Epidermal melanocyte (primary cell): ENCODE measurements around the gene NMNAT1.
"Not testable (repeated sequence)": the region's sequence is repeated elsewhere in the genome, so short reads cannot be mapped to it uniquely, and the experiment has no call there.

ENCODE experiments used
- DNase-seq: peaks from one replicate; pipeline ENCODE4 v3.0.0; 2011; ENCODE audit warnings: low spot score; ENCODE audit not compliant: insufficient read length

The NMNAT1 gene

DNA sequence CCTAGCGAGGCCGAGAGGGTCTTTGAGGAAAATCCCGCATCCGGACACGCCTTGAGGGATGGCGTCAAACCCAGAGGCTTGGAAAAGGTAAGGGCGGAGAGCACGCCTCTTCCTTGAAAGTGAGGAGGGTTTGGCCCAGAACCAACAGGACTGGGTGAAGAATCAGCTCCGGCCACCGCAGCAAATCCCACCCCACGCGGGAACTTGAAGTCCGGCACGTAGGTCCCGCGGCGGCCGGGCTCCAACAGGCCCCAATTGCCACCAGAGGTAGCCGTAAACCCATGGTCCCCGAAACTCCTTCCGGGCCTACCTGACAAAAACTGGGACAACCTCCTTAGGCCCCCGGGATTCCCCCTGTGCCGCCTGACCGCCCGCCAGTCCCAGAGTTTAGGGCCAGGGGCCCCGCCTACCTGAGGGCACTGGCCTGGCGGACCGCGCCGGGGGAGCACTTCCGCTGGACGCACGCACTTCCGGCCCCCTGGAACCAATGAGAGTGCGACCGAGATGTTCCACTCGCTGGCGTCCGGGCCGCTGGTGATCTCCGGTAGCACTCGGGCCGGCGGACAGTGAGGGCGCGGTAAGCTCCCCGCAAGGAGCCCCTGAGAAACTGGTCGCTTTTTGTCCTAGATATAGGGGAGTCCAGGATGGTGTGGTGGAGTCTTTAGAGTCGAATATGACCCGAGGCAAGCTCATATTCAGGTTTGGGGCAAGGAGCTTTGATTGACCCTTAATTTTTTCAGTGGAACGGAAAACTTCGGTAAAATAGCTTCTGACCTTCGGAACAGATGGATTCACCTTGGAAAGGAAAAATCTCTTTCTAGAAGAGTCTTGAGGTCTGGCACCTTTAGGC is at the start of gene NMNAT1, which contains the start of gene LZIC:
NMNAT1 (plus strand) TSS at position 537 of the 850 bp plus-strand sequence. CDS start 28,599 bp downstream, outside the sequence.
LZIC (minus strand) TSS at position 453 of the 850 bp plus-strand sequence. CDS start 6,772 bp downstream, outside the sequence.
- peak; percentile 92 for DNase-seq

DNA sequence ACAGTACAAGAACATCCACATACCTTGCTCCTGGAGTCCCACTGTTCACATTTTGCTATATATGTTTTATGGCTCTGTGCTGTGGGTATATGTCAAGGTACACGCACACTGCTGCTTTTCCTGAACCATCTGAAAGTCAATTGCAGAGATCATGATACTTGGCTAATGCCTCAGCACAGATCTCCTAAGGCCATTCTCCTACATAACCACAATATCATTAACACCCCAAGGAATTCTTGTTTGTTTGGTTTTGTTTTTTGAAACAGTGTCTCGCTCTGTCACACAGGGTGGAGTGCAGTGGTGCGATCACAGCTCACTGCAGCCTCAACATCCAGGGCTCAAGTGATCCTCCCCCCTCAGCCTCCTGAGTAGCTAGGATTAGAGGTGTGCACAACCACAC is 49.2 kb upstream of the NMNAT1 start:
- DNase-seq = no peak

DNA sequence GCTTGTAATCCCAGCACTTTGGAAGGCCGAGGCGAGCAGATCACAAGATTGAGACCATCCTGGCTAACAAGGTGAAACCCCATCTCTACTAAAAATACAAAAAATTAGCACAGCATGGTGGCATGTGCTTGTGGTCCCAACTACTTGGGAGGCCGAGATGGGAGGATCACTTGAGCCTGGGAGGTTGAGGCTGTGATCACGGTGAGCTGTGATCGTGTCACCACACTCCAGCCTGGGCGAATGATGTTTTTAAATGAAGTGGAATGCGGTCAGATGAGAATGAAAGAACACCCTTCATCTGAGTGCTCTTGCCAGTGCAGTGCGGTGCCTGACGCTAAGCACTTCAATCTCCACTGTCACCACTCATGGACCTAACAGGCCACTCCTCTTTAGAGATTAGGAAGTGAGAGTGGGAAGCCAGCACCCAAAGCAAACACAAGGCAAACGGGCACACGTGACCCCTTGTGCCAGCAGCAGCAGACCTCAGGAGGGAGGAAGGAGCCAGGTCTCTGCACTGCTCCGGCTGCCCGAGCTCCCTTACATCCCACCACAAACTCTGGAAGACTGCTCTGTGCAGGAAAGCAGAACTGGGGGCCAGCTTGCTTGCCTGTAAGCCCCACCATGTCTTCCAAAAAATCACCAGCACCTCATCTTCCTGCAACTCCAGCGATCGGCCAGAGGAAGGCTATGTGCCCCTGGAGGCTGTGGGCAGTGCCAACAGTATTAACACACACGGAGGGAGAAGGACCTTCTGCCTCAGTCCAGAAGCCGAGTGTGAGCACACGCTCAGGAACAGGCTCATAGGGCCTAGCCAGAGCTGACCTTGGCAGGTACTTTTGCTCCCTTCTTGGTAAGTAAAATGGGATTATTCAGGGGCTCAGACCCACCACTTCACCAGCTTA is 42.9 kb upstream of the NMNAT1 start:
- no peak for DNase-seq

DNA sequence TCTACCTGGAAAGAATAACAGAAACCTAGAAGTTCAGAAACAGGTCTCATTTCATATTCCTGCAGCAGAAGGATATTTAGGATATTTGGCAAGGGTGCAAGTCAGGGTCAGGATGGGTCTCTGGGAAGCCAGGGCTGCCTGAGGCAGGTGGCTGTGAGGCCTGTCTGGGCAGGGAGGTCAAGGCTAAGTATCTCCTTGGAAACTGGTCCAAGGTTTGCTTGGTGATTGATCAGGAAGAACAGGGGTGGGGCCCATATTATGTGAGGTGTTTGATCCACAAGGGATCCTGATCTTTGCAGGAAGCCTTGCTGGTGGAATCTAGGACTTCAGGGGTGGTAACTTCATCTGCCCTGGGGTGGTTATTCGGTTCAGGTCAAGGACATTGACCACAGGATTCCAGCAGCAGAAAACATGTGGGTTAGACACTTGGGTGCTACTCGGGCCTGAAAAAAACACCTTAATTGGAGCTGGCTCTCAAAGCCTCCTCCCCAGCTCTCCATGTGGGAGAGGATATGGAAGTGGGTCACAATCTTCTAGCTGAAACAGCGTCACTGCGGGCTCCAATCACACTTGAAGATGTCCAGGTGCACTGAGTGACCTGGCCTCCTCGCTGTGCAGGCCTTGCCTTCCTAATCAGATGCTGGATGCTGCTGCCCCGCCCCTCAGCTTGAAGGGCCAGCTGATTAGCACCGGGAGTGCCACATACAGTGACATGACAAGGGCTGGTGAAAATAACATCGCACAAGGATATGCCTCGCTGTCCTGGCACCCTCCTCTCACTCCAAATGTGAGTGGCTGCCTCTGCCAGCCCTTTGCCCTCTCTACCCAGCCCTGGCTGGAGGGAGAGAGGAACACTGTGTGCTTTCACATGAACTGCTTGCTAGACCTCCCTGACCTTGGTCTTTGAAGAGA is 41.9 kb upstream of the NMNAT1 start:
- no peak for DNase-seq

DNA sequence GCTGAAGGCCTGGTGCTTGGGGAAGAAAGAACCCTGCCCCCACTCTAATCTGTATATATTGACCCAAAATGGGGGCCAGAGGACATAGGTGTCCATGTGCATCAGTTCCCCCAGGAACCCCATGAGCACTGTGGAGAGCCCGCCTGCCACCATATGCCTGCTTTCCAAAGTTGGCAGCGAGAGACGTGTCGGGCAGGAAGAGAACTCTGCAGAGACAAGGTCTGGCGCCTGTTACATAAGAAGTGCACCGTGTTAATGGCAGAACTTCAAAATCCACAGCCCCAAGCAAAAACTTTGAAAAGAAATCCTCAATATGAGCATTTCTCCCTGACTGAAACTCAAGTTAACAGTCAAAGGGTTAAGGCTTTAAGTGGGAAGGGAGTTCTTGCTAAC is 41.2 kb upstream of the NMNAT1 start:
- DNase-seq = no peak

DNA sequence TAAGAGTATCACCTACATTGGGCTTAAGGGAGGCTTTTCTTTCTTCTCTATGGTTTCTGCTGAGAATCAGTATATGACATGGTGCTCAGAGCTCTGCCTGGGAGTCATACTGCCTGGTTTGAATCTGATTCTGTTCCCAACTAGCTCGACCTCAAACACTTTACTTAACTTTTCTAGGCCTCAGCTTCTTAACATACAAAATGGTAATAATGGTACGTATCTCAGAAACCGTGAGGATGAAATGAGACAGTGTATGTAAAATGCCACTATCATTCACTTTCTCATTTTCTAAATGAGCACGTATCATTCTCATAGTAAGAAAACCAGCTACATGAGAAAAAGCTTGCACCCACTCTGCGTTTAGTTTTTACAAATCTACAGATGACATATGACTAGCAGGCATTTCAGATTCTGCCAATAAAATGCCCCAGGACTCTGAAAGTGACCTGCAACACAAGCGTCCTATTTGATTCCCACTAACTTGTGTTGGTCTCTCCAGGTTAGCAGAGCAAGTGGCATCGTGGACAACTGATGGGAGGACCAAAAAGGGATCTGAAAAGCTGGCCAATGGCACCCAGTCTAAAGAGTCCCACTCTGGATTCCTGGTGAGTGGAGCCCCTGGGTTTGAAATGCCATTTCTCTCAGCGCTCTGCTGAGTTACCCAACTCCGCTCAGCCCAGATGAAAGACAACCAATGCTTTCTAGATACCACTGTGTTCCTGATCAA is 39.3 kb upstream of the NMNAT1 start:
- no peak for DNase-seq

DNA sequence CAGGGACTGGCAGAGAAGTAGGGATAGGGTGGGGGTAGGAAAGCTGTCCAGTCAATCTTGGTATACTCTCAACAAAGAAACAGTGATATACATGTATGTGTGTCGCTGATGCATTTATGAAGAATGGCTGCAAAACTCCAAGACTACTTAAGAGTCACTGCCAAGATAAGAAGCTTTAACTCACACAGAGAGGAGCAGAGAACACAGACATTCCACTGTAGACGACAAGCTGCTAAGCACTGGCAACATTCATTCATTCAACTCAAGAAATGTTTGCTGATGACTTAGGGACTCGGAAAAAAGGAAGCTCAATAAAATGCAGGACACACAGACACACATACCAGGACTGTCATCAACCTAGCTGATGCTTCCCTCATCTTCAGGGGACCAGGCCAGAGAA is 38.7 kb upstream of the NMNAT1 start:
- no peak for DNase-seq

DNA sequence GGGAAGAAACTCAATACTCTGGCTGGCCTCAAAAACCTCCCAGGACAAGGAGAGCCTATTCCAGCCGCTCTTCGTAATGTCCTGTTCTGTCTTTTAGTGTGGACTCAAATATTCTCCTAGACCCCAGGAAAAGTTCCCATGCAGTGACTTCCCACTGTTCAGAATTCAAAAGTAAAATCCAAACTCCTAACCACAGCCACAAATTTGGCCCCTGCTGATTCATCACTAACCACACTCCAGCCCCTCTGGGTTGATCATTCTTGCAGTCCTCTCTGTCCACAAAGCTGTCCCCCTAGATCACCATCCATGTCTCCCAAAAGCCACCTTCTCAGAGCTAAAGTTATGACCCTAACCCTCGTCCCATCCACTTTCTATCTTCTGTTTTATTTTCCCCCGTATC is 38.3 kb upstream of the NMNAT1 start:
- DNase-seq = no peak

DNA sequence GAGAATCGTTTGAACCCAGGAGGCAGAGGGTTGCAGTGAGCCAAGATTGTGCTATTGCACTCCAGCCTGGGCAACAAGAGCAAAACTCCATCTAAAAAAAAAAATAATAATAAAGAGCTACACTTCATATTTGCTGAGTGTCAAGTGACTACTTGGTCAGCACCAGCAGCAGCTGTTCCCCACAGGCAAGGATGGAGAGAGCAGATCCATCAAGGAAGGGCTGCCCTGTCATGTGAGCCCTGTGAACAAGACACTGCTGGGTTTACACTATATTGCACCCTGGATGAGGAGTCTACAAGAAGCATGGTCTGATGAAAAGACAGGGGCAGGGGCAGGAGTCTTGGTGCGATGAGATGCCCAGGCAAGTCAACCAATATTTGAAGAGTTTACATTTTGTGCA is 36.8 kb upstream of the NMNAT1 start:
- no peak for DNase-seq

DNA sequence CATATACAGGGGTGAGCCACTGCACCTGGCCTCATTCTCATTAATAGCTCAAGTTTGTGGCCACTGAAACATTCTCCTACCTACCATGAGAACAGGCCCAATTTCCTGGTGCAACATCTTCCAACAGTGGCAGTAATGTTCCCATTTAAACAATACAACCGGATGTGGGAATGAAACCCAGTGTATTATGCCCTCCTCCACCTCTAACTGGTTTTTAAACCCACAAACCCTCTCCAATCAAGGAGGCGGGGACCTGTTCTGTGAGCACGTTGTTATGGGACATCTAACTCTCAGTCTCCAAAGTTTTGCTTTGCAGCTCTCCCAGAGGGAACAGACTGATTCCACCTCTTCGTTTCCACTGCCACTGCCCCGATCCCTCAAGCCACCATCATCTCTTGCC is 35.8 kb upstream of the NMNAT1 start:
- no peak for DNase-seq

DNA sequence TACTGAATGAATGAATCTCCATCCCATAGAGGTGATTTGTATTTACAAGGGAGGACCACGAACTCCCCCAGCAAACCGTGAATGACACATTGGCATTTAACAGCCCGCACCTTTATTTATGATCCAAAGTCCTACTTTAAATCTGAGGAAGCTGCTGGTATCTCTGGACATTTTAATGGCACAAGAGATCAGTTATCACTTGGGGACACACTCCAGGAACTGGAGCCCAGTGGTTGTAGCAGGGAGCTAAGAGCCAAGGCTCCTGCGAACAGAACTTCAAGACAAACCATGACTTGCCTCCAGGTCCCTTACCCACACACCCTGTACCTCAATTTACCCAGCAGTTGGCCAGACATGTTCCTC is 34.4 kb upstream of the NMNAT1 start:
- no peak for DNase-seq

DNA sequence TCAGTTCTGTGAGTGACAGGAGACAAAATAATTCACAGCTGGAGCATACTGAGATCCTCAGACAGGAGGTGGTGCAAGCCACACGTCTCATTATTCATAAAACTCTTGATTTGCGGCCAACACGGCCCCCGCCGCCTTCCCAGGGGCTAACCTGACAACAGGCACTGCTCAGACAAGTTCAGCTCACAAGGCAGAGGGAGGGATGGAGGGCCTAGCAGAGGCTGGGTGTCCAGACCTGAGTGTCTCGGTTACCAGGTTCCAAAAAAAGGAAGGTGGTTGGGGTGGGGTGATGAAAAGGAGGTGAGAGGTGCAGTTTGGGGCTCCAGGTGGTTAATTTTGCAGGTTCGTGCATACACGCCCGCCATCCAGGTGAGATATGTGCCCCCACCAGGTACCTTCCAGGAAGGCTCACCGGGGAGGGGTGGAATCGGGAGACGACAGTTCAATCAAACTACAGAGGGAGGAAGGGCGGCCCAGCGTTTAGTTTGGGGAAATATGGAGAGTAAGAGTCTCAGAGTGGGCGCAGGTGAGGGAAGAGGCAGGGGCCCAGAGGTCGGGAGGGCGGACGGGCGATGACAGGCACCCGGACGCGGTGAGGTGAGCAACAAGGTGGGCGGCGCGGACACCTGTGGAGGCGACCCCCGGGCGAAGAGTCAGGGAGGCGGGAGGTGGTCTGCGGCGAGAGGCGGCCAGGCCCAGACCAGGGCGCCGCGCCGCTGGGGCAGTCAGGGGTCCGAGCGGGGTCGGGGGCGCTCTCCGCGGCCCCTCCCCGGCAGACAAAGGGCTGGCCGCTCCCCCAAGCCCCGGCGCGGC is 33.8 kb upstream of the NMNAT1 start:
- no peak for DNase-seq

DNA sequence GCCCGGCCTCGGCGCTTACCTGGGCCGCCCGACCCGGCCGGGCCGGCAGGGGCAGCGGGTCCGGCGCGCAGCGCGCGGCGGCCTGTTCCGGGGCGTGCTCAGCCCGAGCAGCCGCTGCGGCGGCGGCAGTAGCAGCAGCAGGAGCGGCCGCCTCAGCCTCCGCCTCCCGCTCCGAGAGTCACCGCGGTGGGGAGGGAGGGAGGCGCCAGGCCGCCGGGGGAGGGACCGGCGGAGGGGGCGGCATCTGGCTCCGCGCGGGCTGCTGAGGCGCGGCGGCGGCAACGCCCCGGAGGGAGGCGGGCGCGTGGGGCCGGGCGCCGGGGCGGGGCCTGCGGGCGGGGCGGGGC is 33.2 kb upstream of the NMNAT1 start, which contains the start of gene CTNNBIP1:
CTNNBIP1 (minus strand) TSS at position 194 of the 347 bp plus-strand sequence. CDS start 38,205 bp downstream, outside the sequence.
- DNase-seq = no peak

DNA sequence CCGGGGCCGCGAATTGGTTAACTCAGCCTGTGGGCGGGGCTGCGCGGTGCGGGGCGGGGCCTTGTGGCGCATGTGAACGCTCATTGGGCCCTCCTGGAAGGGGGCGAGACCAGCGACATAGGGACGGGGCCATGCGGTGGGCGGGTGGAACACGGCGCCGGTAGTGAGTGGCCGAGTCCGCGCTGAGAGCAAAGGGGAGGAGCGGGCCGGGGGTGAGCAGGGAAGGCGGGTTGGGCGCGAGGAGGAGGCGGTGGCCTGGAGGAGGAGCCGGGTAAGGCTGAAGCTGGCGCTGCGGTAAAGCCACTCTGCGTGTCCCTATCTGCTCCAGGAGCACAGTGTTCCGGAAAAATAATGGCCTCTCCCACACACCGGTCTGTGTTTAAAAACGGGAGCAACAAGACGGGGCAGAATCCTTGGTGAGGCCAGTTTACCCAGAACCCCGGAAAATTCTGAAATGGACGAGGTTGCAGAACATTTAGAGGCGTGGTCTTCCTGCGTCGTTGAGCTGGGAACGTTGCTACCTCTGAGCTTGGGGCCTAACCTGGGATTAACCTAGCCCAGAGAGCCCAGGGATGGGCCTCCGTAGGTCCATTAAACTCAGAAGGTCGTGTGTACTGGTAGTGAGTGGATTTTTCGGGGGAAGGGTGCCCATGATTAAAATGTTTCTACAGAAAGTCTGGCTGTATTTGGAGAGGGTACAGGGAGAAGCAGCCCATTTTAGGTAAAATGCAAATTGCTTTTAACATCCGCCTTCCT is 32.7 kb upstream of the NMNAT1 start:
- DNase-seq = peak; percentile 92

DNA sequence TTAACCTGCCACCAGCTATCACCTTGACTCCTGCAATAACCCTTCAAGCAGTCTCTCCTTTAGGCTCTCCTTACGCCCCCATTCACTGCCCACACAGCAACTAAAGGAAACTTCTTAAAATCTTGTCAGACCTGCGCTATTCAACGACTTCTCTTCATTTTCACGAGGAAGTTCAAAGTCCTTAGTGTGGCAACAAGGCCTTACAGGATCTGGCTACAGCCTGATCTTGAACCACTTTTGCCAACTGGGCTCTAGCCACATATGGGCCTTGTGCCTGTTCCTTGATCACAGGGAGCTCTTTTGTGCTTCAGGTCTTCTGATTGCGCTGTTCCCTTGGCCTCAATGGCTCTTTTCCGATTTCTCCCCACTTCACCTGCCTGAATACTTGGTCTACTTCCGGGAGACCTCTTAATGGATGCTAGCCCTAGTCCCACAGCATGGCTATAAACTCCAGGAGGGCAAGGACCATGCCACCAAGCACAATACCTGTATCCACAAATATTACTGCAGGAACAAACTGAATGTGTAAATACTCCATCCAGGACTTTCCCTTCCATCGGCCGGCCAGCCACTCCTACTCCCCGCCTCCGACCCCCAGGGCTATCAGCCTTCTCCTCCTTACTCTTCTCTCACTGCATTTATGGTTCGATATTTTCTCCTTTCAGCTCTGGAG is 30.9 kb upstream of the NMNAT1 start:
- no peak for DNase-seq

DNA sequence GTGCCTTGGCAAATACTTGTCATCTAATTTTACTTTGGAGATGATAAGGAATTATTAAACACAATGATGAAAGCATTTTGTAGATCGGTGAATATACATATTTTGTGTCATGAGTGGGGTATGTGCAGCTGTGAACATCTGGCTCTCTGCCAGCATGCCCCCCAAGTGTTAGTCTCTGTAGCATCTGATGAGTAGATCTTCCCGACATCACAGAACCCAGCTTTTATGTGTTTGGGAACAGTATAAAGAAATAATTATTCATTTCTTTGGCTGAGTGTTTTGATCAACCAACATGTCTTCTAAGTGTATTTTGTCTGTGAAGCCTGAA is 28.7 kb upstream of the NMNAT1 start:
- no peak for DNase-seq

DNA sequence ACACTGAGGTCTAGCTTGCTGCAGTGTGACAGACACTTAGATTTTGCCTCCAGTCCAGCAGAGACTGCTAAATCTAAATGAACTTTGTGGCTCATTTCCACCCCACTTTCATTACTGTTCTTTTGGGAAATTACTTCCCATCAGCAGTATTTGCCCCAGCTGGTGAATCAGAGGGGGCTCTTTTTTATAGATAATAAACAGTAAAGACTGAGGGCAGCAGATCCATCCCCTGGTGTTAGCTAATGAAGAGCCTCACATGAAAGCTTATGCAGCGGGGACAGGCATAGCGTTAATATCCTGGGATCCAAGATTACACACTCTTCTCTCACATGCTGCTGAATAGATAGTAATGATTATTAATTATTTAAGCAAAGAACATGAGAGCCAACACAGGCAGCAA is 26.8 kb upstream of the NMNAT1 start:
- DNase-seq = no peak

DNA sequence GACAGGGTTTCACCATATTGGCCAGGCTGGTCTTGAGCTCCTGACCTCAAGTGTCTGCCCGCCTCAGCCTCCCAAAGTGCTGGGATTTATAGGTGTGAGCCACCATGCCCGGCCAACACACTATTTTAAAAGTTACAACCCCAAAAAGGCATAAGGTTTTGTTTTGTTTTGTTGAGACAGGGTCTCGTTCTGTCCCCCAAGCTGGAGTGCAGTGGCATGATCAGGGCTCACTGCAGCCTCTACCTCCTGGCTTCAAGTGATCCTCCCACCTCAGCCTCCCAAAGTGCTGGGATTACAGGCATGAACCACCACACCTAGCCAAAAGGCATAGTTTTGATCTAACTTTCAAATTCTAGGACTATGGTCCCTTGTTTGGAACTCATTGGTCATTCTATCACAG is 25.8 kb upstream of the NMNAT1 start:
- not testable (repeated sequence) for DNase-seq

DNA sequence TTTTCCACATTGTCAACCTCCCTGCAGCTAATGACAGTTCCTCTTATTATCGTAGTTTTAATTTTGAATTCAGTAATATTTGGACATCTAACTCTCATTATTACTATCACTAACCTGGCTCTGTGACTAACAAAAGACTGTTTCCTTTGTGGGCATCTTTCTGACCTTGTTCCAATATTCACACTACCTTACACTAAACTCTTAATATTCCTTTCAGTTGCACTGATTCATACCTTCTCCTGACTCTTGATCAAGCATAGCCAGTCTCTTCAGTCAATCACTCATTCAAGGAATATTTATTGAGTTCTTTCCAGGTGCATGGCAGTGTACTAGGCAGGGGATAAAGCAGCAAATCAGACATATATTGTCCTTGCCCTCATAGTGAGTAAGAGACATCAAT is 25.4 kb upstream of the NMNAT1 start:
- no peak for DNase-seq
